ENCODE results near the gene SPOCK2.

- TF ChIP-seq ELF4 (IDR thresholded peaks at IDR 0.05) (no peak), LEF1 (IDR thresholded peaks at IDR 0.05; ENCODE audit: borderline replicate concordance) (no peak), FOXK2 (IDR thresholded peaks at IDR 0.05) (no peak), ARNT (IDR thresholded peaks at IDR 0.05) (no peak)
Observed at GRCh38 chr10:72121389-72121788, 33.0 kb upstream of the SPOCK2 start.

Data from HEK293T (cell line).